ENCODE results near the gene RAB37.

Gene RAB37

GRCh38 chr17:74777901-74778515 lies 41.0 kb downstream of the RAB37 start:
- no peak for DNase-seq (ENCODE audit: low read depth, low spot score)

DNA sequence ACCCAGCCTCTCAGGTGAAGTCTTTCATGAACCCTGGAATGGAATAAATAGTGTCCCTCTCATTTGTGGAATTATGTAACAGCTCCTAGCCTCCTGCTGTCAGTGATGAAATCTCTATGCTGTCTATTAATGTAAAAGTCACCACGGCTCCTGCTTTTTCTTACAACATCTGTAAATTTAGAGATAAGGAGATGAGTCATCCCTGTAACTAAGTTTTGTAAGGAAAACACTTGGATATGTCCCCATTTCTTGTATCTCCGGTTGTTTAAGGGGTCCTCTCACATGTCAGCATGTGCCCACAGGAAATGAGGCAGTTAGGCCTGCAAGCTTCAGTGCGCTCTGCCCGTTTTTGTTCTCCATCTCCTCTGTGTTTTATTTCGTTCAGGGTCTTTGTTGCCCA lies 41.9 kb downstream of the RAB37 start:
- DNase-seq (ENCODE audit: low read depth, low spot score), result no peak

- DNase-seq (ENCODE audit: low read depth, low spot score), result no peak
These were observed 42.4 kb downstream of the RAB37 start for GRCh38 chr17:74779501-74779900.

DNA sequence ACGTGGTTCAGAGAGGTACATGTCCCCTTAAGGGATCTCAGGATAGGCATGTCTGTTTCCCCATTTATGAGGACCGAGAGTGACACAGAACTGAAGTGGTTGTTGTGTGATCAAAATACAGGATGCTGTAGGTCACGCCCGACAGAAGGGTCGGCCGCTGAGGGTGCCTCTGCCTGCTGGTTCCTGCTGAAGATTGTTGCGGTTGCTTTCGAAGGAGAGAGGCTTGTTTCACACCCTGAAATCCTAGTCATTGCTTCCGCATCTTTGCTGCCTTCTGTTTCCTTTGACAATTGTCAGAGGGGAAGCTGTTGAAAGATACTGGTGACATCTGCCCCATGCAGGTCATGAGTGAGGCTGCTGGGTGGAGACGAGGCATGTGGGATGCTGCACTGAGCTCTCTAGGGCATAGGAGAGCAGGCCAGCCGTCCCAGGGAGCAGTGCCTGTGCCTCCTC lies 42.9 kb downstream of the RAB37 start:
- DNase-seq (ENCODE audit: low read depth, low spot score), result no peak

DNA sequence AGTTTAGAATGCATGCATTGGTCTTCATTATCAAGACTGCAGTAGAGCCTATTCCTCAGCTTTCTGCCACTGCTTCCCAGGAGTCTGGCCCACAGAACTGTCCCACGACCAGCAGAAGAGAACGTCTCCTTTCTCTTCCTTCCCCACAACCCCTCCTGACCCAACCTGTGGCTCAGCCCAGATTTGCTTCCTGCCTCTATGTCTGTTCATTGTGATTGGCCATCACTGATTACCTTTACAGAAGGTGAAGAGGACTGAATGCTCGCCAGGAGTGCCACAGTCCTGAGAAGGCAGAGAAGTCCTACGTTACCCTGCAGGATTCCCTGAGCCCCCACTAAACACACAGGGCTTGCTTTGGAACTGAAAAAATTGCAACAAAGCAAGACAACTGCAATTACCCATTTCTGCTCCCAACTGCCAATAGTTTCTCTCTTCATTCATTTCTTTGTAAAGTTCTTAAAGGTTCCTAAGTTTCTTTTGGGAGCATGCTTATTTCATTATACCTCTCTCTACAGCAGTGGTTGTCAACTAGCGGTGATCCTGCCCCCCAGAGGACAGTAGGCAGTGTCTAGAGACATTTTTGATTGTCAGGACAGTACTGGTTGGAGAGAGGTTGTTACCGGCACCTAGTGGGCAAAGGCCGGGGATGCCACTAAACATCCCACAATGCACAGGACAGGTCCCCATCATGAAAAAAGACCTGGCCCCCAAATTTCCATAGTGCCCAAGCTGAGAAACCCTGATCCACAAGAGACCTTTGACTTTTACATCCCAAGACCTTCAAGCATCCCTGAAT lies 43.6 kb downstream of the RAB37 start:
- peak; percentile 29 for DNase-seq (ENCODE audit: low read depth, low spot score)

GRCh38 chr17:74782571-74782970 lies 45.5 kb downstream of the RAB37 start:
- DNase-seq (ENCODE audit: low read depth, low spot score), result no peak

GRCh38 chr17:74784125-74784810 lies 47.2 kb downstream of the RAB37 start:
- DNase-seq (ENCODE audit: low read depth, low spot score), result no peak

- DNase-seq (ENCODE audit: low read depth, low spot score), result no peak
These were observed 48.3 kb downstream of the RAB37 start for GRCh38 chr17:74785096-74785980.

GRCh38 chr17:74785981-74786360 lies 48.9 kb downstream of the RAB37 start:
- no peak for DNase-seq (ENCODE audit: low read depth, low spot score)

GRCh38 chr17:74786431-74787055 lies 49.5 kb downstream of the RAB37 start:
- DNase-seq (ENCODE audit: low read depth, low spot score), result no peak

DNA sequence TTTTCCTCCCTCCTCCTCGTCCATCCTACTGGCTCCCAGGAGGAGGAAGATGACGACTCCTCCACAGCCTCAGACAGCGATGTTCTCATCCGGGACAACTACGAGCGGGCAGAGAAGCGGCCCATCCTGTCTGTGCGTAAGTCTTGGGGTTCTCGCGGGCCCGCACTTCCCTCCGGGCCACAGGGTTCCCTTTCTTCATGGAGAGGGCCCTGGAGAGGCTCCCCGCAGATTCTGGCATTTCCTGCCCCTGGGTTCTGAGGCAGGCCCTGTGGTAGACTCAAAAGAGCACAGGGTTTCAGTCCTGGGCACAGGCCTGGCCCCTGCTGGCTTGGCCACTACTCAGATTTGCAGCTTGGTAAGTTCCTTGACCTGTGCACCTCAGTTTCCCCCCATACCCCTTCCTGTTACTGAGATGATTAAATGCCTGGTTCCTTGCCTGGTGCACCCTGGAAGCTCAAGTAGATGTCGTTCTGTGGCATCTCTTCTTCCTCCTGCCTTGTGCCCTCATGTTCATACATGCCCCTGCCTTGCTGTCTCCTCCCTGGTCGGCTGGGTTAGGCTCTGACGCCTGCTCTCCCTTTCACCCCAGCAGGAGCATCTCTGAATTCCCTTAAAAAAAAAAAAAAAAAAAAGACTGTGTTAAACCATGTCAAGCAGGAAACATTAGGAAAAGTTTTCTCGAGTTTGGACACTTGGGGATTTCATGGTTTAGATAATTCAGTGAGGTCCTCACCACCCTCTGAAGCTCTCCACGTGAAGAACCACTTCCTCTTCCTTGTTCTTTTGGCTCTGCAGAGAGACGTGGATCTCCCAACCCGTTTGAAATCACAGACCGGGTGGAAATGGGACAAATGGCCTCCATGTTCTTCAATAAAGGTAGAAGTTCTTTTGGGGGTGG lies 53.4 kb downstream of the RAB37 start:
- DNase-seq (ENCODE audit: low read depth, low spot score), result no peak

DNA sequence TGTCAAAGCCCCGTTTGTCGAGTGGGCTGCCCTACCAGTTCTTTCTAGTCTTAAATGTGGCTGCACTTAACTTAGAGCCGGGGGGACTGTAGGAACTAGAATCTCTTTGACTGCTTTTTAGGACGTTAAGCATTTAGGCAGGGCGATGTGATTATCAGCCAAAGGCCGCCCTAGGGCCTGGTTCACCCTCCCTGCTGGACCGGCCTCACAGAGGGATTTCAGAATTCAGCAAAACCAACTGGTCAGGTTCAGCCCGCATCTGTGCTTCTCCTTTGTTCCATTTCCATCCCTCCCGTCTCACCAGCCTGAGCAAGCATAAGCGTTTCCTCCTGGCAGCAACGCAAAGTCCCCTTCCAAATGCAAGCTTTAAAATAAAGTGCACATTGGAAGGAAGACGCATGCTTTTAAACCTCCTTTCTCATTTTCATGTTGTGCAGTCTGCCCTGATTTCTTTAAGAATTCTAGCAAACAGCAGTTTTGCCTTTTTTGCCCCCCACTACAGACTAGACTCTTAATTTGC lies 55.6 kb downstream of the RAB37 start:
- DNase-seq (ENCODE audit: low read depth, low spot score), result no peak

DNA sequence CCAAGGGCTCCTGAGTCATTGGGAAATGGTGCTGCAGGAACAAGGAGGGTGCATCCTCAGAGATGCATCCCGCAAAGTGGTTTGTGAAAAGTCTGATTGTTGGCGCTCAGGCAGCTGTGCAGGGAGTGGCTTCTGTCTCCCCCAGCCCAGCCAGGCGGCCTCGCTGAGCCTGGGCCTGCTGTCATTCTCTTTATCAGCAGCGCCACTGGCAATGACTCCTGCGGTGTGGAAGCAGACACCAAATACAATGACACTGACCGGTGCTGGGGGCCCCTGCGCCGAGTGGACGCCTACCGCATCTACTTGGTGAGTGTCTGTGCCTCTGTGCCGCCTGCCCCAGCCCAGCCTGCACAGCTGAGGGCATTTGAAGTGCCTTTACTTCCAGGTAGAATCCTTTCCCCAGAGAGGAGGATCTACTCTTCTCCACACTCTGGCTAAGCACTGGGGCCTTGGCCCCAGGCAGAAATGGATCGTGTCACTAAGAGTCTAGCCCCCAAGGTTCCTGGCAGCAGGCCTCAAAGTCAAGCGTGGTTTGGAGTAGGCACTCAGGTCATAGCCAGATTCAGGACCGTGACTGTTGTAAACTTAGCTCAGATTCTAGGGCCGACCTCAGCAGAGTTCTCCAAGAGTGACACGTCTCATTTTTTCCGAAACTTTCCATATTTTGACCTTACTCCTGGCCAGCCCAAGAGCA lies 58.4 kb downstream of the RAB37 start:
- DNase-seq (ENCODE audit: low read depth, low spot score), result no peak

DNA sequence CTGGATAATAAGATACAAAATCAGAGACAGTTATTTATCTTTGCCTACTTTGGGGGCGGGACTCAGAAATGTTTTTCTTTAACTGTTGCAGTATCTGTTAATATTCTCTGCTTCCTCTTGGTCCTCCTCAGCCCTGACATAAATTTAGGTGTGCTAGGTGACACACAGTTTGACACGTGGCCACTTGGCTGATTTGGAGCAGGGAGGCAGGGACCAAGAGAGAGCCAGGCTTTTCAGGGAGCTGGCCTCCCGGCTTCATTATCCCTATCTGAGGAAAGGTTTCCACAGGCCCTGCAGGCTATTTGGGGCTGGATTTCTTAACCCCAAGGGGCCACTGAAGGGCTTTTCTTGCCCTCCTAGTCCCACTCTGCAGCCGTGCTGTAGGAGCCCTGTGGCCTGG lies 59.2 kb downstream of the RAB37 start:
- DNase-seq (ENCODE audit: low read depth, low spot score), result no peak

- no peak for DNase-seq (ENCODE audit: low read depth, low spot score)
These were observed 59.8 kb downstream of the RAB37 start for GRCh38 chr17:74796866-74797265.
